NOMO-1 (cell line): ENCODE results near the gene PDXK.

Experiments
- DNase-seq, 2 experiments: peaks; one replicate each; lab custom pipeline; 2025; ENCODE audit not compliant: unreplicated experiment in 2 of 2; lab: John Stamatoyannopoulos, UW

The PDXK gene

DNA sequence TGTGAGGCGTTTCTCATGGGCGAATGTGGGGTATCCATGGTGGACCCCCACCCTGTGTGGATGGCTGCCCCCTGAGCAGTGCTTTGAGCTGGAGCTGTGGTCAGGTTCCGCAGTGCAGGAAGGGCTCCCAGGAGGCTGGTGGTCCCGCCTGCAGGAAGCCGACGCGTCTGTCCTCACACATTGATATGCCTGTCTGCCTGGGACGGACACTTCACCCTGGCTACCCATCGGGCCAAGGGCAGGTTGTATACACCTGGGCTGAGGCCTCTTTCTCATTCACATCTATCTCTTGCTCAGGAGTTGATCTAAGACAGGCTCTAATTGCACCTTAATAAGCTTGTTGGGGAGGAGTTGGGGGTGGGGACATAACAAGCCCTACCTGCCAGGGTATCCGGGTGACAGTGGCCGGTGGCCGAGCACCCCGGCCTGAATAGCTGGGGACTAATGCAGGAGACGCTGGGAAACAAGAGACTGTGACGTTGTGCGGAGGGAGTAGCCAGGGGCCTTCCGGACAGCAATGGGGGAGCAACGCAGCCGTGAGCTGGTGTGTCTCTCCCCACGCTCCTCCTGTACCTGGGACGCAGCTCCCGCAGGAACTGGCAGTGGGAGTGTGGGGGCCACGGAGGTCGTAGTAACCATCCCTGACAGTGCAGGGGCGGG is 21.7 kb downstream of the PDXK start:
- no peak for DNase-seq

DNA sequence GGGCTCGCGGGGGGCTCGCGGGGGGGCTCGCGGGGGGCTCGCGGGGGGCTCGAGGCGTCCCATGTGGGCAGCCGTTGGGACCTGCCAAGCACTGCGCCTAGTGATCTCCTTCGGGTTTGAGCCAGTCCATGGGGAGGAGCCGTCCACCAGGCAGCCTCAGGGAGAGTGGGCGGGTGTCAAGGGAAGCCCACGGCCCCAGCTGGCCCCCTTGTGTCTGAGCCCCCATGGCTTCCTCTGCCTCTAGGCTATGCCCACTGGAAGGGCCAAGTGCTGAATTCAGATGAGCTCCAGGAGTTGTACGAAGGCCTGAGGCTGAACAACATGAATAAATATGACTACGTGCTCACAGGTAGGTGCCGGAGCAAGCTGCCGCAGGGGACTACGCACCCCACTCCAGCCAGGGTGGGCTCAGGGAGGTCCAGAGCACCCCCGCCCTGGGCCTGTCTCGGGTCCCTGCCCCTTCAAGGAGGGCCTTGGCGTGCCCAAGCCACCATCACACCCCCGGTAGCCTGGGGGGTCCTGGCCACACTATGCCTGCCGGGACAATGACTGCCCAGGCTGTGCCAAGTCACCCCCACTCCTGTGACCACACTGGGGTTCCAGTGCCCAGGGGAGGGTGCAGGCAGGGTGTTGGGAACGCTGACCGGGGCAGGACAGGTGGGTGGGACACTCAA is 22.6 kb downstream of the PDXK start:
- no peak for DNase-seq

DNA sequence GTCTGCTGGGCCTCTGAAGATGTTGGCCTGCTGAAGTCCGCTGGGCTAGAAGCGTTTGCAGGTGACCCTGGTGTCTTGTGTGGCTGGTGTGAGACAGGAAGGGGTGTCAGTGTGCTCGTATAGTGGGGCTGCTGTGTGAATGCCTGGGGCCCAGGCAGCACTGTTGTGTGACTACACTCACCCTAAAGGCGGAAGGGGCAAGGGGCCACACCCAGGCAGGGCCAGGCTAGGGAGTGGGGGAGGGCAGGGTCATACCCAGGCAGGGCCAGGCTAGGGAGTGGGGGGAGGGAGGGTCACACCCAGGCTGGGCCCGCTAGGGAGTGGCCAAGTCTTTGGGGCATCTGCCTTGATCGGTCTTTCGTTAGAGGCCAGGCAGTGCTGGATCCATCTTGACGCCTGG is 25.0 kb downstream of the PDXK start:
- no peak for DNase-seq

DNA sequence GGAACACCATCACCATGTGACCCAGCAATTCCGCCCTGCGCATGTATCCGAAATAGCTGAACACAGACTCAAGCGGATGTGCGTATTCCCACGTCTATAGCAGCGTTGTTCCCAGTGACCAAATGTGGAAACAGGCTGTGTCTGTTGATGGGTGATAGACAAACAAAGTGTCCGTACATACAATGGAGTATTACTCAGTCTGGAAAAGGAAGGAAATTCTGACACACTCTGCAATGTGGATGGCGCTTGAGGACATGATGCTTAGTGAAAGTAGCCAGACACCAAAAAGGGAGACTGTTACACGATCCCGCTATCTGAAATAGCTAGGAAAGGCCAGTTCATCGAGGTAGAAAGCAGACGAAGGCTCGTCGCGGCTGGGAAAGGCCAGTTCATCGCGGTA is 25.8 kb downstream of the PDXK start:
- no peak for DNase-seq

DNA sequence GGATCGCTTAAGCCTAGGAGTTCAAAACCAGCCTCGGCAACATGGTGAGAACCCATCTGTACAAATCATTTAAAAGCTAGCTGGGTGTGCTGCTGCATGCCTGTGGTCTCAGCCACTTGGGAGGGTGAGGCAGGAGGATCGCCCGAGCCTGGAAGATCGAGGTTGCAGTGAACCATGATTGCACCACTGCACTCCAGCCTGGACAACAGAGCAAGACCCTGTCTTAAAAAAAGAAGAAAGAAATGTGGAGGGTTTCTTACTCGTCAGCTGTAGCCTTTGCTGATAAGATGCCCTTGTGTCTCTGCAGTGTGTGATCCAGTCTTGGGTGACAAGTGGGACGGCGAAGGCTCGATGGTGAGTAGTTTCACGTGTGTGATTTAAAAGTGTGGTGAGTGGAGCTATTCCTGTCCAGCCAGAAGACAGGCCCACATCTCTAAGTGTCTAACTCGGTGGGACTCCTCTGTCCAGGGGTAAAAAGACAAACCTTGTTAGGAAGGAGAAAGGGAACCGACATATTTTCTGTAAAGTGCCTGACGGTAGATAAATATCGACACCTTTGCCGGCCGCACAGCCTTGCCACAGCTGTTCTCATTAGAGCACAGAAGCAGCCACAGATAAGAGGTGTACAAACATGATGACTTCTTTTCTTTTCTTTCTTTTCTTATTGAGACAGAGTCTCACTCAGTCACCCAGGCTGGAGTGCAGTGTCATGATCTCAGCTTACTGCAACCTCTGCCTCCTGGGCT is 27.0 kb downstream of the PDXK start:
- DNase-seq = no peak

DNA sequence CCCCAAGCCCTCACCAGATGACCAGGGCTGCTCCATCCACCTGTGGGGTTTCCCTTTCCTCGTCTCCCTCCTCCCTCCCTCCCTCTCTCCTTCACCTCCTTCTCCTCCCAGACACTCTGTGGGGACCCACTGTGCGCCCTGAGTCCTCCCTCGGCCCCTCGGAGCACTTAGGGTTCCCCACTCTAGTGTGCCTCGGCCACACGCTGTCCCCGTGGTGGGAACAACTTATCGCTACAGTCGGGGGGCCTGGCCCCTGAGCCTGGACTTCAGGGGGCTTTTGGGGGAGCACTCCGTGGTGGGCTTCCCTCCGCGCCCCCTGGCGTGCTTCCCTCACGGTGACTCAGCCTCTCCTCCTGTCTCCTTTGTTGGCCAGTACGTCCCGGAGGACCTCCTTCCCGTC is 29.7 kb downstream of the PDXK start:
- DNase-seq = no peak

DNA sequence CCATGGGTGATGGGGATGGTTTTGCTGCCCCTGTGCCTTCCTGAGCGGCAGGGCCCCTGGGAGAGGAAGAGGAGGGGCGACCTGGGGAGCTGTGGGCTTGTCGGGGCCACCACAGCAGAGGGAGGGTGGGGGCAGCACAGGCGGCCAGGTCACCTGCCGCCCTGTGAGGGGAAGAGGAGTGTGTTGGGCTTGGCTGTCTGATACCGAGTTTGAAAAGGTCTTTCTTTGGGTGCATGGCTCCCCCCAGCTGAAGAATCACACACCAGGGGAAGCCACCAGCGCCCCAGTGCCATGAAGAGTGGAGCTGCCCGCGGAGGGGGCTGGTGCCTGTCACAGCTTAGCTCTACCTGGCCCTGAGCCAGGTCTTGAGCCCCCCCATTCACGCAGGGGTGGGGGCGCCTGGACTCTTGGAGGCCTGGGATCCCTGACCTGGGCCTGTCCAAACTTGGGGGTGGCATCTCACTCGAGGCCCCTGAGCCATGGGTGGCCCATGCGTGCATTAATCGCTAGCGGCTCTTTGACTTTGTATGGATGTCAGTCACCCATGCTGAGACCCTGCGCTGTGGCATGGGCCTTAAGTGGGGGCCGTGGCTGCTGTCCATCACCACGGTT is 30.8 kb downstream of the PDXK start:
- DNase-seq = no peak

DNA sequence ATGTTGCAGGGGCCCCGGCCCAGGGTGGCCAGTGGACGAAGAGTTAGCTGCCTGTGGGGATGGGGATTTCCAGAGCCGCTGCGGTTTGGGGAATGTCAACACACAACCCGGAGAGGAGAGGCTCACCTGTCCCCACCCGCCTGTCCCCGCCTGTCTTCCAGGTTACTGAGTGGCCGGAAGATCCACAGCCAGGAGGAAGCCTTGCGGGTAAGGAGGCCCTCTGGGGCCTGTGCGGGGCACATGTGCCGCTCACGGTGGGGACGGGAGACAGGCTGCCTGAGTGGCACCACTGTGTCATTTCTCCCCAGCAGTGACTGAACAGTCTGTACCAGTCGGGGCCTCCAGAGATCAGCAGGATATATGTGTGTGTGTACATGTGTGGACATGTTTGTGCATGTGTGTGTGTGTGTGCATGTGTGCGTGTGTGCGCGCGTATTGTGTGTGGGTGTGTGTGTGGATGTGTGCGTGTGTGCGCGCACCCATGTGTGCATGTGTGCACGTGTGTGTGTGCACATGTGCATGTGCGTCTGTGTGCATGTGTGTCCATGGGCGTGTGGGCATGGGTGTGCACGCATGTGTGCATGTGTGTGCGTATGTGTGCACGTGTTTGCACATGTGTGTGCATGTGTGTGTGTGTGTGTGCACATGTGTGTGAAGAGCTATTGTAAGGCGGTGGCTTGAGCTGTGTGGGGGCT is 31.6 kb downstream of the PDXK start:
- DNase-seq = no peak

DNA sequence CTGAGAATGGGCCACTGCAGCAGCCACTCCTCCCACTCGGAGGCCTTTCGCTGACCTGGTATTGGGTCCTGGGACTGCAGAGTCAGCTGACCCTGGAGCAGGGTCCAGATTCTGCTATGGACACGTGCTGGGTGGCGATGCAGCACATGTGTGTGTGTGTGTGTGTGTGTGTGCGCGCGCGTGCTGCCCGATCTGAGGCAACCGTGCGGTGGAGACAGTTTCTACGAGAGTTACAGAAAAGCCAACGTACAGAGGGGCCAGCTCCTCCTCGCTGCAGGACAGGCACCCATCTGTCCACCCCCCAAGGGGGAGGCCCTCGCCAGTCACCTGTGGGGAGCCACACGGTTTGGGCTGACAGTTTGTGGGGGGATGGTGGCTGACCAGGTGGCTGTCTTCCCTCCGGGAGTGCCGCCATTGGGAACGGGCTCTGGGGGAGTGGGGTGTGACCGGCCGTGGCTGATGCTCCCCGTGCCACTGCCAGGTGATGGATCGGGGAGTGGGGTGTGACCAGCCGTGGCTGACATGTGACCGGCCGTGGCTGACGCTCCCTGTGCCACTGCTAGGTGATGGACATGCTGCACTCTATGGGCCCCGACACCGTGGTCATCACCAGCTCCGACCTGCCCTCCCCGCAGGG is 33.1 kb downstream of the PDXK start:
- DNase-seq = no peak

DNA sequence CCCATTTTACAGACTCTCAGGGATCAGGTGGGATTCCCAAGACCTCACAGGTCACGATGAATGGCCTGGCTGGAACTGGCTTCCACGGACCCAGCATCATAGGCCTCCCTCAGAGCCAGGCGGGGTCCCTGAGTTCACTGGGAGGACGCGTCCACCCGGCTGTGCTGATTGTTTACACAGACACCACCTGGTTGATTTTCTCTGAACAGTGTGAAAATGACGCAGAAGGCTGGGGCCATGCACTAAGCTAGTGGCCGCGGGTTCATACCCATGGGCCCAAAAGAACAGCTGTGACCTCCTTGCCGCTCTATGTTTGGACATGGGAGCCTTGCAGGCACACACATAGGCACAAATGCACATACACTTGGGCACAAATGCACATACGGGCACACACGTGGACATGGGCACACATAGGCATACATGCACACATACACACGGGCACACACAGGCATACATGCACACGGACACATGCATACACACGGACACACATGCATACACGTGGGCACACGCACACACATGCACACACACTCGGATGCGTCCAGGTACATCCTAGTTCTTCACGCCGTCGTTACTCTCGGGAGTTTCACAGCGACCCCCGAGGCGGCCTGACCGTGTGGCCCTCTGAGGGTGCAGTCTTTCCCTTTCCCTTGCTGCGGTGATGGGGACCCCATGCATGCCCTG is 34.0 kb downstream of the PDXK start:
- DNase-seq = no peak

DNA sequence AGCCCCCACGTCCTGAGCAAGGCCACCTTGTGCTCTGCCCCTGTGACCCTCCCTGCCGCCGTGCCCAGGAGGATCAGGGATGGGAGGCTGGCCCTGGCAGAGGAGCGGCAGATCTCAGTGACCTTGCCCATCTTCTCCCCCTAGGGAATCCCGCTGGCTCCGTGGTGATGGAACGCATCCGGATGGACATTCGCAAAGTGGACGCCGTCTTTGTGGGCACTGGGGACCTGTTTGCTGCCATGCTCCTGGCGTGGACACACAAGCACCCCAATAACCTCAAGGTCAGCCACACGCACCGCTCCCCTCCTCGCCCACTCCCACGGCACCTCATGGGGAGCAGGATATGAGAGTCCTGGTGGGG is 34.5 kb downstream of the PDXK start:
- DNase-seq = no peak

DNA sequence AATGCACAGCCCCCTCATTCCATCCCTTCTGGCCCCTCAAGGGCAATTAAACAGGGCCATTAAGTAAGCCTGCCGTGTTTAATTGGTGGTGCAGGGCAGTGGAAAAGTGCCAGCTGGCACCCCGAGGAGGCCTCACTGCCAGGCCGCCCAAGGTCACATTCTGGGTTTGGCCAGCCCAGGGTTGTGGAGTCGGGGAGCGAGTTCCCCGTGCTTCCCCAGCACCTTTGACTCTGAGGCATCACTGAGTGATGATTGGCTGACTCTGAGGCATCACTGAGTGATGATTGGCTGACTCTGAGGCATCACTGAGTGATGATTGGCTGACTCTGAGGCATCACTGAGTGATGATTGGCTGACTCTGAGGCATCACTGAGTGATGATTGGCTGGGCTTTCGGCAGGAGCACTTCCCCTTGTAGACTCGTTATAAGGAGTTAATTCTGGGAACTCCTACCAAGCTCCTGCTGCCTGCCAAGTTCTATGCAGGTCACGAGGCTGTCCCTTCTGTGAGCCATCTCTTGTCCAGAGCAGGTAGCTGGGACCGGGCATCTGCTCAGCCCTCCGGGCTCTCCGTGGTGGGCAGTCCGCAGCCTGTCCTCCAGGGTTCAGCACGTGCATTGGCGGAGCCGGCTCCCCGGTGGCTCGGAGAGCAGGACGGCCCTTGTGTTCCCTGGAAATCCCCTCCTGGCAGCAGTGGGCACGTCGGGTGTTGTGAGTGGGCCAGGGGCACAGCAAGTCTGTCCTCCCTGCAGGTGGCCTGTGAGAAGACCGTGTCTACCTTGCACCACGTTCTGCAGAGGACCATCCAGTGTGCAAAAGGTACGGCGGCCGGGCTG is 36.2 kb downstream of the PDXK start:
- no peak for DNase-seq

DNA sequence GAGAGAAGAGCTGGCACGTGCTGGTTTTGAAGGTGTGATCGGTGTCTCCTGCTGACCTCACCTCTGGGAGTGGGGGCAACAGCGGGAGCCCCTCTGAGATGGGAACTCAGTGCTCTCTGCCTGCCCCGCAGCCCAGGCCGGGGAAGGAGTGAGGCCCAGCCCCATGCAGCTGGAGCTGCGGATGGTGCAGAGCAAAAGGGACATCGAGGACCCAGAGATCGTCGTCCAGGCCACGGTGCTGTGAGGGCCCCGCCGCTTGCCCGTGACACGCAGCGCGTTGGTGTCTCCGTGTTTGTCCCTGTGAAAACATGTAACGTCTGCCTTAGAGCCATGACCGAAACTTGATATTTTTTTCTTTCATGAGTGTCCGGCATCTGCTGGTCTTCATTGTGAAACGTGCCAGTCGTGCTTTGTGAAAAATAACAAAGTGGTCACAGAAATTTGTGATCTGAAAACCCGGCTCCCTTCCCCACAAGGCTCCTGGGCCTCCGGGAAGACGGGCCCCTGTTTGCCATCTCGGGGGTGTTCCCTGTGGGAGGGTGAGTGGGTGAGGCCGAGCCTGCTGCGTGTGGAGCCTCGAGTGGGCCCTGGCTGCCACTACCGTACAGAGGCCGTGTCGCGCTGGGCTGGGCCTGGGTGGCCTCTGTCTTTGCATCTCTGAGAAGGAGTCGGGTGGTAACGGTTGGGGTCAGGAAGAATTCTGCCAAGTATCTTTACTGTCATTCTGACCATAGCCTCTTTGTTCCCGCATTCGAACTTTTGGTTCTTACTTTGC is 37.1 kb downstream of the PDXK start:
- no peak for DNase-seq

DNA sequence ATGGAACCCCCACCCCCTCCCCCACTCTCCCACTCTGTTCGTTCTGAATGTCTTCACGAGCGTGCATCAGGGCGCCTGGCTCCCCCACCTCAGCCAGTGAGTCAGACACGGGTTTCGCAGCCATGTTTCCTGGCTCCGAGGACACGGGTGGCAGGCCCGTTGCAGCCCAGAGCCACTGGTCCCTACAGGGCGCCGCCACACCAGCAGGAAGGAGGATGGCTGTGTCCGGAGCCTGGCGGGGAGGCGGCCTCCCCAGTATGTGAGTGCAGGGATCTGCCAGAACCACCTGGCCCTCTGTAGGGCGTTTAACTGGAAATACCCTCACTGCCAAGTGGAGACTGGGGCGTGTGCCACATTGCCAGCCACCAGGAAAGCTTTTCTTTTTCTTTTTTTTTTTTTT is 38.7 kb downstream of the PDXK start:
- no peak for DNase-seq

DNA sequence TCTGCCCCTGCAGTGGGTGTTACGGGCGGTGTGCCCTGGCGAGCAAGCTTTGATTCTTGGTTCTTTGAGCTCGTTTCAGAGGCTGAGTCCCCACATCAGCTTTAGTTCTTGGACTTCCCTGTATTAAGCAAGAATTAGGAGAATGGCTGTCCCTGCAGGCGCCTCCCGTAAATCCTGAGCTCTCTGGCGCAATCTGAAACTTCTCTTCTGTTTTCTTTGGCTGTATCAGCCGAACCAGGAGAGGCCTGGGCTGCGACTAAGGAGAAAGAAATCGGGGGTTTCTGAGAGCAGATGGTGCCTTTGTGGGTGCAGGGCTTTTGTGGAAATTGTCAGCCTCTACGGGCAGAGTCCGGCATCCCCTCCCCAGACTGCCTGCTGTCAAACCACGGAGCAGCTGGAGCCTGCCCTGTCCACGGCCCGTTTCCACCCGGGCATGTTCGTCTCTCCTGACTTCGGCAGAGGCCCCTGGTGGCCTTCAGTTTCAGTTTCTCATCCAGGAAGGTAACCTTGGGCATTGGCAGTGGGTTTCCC is 39.2 kb downstream of the PDXK start:
- DNase-seq = no peak

DNA sequence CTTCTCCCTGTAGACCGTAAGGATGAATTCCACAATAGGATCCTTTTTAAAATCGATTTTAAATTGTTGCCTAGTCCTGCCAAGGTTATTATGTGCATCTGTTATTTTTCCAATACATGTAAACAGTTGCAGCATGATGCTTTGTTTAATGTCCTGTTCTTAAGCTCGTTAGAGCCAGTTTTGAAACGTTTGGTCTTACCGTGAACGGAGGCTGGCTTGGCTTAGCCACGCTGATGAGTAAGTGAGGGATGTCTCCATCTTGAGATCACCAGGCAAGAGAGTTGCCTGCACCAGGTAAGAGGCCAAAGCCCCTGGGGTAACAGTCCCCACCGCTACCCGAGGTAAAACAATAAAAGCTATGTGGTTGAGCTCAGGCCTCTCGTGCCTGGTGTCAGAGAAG is 39.9 kb downstream of the PDXK start:
- no peak for DNase-seq

DNA sequence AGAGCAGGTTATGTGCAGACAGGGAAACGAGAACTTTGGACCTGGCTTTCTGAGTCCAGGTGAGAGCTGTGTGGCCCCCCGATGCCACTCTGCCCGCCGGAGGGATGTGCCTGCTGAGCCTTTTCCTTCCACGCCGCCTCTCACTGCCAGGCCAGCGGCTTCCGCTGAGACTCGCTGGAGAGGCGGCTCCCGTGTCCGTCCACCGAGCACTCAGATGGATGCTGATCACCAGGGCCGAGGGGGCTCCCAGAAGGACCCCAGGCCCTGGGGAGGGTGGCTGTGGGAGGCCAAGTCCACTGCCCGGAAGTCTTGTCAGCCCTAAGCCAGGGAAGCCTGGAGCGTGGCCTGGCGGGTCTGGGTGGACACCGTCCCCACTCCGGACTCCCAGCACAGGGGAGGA is 40.7 kb downstream of the PDXK start:
- DNase-seq = no peak

DNA sequence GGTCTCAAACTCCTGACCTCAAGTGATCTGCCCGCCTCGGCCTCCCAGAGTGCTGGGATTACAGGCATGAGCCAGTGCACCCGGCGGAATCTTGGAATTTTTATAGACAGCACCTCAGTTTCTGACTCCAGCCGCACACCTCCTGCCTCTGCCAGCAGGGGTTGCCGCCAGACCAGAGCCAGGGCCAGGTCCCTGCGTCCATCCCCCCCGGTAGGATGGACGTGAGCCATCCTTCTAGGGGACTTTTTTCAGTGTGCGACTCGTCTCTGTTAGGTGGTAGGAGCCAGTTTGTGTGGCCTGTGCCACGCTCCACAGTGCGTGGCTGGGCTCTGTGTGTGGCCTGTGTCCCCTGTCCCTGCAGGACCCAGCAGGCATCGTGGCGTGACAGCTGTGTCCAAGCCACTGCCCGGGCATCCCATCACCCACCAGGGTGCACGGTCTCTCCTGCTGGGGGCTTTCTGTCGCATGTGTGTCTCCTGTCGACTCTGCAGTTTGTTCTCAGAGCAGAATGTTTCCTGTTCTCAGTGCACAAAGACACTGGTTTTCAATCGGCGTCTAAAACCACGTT is 41.5 kb downstream of the PDXK start:
- no peak for DNase-seq
